ENCODE results near the gene FAM98A.

DNA sequence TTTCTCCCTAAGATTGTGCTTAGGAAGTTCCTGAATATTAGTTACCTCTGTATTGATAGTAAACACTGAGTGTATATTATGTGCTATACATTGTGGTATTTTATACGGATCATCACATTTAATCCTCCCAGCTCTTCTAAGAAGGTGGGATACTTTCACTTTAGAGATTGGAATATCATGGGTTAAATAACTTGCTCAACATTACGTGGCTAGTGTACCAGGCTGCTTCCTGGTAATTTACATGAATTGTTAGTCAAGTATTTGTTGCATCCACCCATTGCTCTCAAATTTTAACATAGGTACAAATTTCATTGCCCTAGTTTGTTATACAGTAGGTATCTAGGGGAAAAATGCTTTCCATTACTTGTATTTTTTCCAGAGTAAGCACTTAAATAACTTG lies 21.4 kb downstream of the FAM98A start:
- TF ChIP-seq, protein P1, sequence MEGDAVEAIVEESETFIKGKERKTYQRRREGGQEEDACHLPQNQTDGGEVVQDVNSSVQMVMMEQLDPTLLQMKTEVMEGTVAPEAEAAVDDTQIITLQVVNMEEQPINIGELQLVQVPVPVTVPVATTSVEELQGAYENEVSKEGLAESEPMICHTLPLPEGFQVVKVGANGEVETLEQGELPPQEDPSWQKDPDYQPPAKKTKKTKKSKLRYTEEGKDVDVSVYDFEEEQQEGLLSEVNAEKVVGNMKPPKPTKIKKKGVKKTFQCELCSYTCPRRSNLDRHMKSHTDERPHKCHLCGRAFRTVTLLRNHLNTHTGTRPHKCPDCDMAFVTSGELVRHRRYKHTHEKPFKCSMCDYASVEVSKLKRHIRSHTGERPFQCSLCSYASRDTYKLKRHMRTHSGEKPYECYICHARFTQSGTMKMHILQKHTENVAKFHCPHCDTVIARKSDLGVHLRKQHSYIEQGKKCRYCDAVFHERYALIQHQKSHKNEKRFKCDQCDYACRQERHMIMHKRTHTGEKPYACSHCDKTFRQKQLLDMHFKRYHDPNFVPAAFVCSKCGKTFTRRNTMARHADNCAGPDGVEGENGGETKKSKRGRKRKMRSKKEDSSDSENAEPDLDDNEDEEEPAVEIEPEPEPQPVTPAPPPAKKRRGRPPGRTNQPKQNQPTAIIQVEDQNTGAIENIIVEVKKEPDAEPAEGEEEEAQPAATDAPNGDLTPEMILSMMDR (IDR thresholded peaks at IDR 0.05) = no peak
- TF ChIP-seq EP300 (IDR thresholded peaks at IDR 0.05) = no peak
- no peak for TF ChIP-seq POLR2A (IDR thresholded peaks at IDR 0.05)

Measured in suprapubic skin (tissue), 3 donors.